NCI-H2227 (cell line): ENCODE data around the gene SKI.
A peak's percentile ranks its signal among the peaks of the same experiment; 100 is the strongest.

Experiments used
- DNase-seq: peaks from one replicate; lab custom pipeline; 2025; ENCODE audit not compliant: unreplicated experiment; lab: John Stamatoyannopoulos, UW

The SKI gene

GRCh38 chr1:2348346-2349325, 120.5 kb downstream of the SKI start:
- DNase-seq = no peak

GRCh38 chr1:2349806-2350205, 121.7 kb downstream of the SKI start:
- peak; percentile 26 for DNase-seq

GRCh38 chr1:2350501-2350900, 122.4 kb downstream of the SKI start:
- DNase-seq = no peak

GRCh38 chr1:2350911-2351655, 123.0 kb downstream of the SKI start:
- no peak for DNase-seq

GRCh38 chr1:2351723-2352122, 123.6 kb downstream of the SKI start:
- no peak for DNase-seq

- no peak for DNase-seq
Observed at GRCh38 chr1:2352341-2352896, 124.3 kb downstream of the SKI start.

- DNase-seq = no peak
Observed at GRCh38 chr1:2352897-2353550, 124.9 kb downstream of the SKI start.

- DNase-seq = no peak
Observed at GRCh38 chr1:2353551-2354438, 125.7 kb downstream of the SKI start.

- no peak for DNase-seq
Observed at GRCh38 chr1:2354511-2355372, 126.6 kb downstream of the SKI start.

GRCh38 chr1:2355373-2356261, 127.5 kb downstream of the SKI start:
- no peak for DNase-seq

- no peak for DNase-seq
Observed at GRCh38 chr1:2356401-2356800, 128.3 kb downstream of the SKI start.

- no peak for DNase-seq
Observed at GRCh38 chr1:2356911-2357845, 129.1 kb downstream of the SKI start.

- DNase-seq = no peak
Observed at GRCh38 chr1:2358072-2358471, 130.0 kb downstream of the SKI start.

GRCh38 chr1:2358651-2359640, 130.8 kb downstream of the SKI start:
- DNase-seq = no peak
